Astrocyte of the spinal cord (primary cell): ENCODE results near the gene CLIC4.

Experiments
- DNase-seq: peaks from one replicate; pipeline ENCODE4 v3.0.0; 2011; ENCODE audit warnings: low read depth, low spot score
- H3K4me3 ChIP-seq: 2 replicates; pipeline ENCODE4 v1.5.1; 2011; ENCODE audit warnings: low read depth, mild to moderate bottlenecking, low read length, moderate library complexity
- in situ Hi-C: cut with HindIII; loops from 2 replicates; pipeline ENCODE4 v1.10.0; 2017; ENCODE audit warnings: low sequenced_read_pairs
- TF ChIP-seq, protein P1 (sequence below): IDR thresholded peaks from 2 replicates; pipeline ENCODE4 v1.5.1; 2012; ENCODE audit warnings: low read depth, mild to moderate bottlenecking, low read length, inconsistent platforms

The CLIC4 gene

DNA sequence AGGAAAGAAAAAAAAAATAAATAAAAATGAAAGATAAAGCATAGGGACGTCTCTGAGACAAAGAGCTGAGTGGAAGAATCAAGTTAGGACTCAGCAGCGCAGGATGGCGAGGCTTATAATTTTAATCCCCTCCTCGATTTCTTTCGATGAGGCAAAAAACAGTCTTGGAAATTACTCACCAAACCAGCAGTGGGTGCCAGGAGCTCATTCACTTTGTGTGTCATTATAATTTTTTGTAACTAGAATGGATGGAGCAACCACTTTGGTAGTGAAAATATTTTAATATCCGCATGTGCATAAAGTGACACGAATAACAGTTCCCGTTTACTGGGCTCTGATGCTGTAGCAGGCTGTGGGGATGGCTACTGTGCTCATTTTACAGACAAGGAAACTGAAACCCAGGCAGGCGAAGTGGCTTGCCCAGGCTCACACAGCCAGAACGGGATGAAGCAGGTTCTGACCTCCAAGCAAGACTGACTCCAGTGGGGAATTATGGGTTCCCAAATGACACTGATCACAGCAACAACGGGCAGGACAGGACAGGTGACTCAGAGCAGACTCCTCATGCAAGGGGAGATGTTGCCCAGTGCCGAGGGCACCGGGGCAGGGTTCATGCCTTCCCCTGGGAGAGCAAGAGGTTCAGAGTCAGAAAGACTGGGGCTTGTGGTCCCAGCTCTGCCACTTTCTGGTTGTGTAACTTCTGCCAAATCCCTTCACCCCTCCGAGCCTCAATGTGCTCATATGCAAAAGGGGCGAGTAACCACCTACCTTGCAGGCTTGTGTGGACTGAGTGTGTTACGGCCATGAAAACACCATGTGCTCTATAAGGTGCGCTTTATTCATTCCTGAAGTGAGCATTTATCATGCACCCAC, 121.2 kb downstream of the CLIC4 start:
- no peak overlapping the region for H3K4me3 ChIP-seq
- DNase-seq = no peak
- TF ChIP-seq, protein P1, sequence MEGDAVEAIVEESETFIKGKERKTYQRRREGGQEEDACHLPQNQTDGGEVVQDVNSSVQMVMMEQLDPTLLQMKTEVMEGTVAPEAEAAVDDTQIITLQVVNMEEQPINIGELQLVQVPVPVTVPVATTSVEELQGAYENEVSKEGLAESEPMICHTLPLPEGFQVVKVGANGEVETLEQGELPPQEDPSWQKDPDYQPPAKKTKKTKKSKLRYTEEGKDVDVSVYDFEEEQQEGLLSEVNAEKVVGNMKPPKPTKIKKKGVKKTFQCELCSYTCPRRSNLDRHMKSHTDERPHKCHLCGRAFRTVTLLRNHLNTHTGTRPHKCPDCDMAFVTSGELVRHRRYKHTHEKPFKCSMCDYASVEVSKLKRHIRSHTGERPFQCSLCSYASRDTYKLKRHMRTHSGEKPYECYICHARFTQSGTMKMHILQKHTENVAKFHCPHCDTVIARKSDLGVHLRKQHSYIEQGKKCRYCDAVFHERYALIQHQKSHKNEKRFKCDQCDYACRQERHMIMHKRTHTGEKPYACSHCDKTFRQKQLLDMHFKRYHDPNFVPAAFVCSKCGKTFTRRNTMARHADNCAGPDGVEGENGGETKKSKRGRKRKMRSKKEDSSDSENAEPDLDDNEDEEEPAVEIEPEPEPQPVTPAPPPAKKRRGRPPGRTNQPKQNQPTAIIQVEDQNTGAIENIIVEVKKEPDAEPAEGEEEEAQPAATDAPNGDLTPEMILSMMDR = no peak
- in situ Hi-C loops = no loop called here

DNA sequence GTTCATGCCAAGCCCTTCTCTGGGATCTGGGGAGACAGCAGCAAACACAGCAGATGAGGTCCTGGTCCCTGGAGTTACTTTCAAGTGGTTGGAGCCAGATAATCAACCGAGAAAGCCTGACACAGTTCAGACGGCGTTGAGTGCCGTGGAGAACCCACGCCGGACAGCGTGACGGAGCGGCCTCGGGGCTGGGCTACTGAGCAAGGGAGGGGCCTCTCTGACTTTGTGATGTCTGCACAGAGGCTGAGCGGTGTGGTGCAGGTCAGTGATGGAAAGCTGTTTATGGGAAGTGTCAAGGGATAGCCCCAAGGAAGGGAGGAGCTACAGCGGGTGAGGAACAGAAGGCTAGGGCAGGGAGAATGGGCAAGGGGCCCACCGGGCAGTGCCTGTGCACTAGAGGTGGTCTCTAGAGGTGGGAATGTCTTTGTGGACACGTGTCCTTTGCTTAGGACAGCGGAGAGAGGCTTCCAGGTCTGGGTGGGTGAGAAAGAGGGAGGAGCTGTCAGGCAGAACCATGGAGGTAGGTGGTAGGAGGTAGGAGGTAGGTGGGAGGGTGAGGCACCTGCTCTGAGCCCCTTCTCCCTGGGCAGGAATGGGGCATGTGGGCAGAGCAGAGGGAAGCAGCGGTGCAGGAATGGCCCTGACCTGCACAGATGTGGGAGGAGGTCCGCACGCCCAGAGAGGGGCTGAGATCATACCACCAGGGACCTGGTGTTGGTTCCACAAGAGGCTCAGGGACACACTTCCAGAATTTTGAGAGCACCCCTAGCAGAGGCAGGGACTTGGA, 122.0 kb downstream of the CLIC4 start:
- no peak for DNase-seq
- TF ChIP-seq, protein P1 = no peak
- no peak overlapping the region for H3K4me3 ChIP-seq
- in situ Hi-C loops = no loop called here

DNA sequence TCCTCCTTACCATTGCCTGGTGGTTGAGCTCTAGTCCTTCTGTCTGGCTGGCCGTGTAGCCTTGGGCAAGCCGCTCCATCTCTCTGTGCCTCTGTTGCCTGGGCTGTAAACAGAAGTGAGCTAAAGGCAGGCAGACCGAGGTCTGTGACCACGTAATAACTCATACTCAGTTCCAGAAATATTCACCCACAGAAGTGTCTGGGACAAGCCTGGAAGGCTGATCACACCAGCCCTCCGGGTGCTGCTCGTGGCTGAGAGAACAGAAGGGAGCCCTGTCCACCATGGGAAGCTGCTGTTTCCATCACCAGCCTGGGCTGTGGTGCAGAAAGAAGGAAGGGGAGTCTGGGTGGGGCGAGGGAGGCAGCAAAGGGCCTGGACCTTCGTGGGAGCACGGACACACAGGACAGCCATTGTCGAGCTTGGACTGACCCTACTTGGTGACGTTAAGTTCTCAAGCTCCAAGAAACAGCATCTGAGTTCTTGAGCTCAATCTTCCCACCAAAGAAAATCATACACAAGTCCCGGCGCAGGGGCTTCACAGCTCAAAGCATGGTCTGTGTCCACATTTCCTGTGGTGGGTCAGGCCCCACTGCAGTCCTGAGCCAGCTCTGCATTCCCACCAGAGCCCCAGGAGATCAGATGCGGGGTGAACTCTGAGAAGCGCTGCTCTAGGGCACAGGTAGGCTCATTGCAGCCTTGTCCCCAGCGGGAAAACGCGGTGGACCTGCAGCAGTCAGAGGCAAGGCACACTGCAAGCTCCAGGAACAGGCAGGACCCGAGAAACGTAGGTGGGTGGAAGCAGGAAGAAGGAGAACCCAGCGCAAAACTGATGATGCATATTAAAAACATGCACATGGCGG, 123.0 kb downstream of the CLIC4 start:
- no peak overlapping the region for H3K4me3 ChIP-seq
- no peak for DNase-seq
- in situ Hi-C loops = no loop called here
- TF ChIP-seq, protein P1 = no peak

DNA sequence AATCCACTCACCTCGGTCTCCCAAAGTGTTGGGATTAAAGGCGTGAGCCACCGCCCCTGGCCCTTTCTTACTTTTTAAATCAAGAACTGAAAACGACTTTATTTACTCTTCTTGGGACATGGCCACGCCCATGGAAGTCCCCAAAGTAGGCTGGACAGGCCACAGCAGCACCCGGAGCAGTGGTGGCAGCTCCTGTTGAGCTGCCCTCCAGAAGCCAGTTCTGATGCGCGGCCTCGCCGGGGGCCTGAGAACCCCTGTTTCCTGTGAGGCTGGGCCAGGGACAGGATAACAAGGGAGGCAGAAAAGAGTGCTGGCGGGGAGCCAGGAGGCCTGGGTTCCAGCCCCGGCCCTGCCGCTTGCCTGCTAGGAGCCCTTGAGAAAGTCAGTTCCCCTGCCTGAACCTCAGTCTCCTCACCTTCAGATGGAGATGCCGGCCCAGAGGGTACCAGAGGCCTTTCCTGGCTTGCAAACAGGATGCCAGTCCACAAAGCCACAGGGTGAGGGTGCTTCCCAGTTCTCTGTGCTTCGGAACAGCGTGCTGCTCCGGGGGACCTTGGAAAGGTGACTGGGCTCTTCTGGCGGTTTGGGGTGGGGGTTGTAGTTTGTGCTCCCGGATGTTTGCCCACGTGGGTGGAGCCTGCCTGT, 125.4 kb downstream of the CLIC4 start:
- DNase-seq = no peak
- in situ Hi-C loops = no loop called here
- no peak overlapping the region for H3K4me3 ChIP-seq
- TF ChIP-seq, protein P1 = no peak

DNA sequence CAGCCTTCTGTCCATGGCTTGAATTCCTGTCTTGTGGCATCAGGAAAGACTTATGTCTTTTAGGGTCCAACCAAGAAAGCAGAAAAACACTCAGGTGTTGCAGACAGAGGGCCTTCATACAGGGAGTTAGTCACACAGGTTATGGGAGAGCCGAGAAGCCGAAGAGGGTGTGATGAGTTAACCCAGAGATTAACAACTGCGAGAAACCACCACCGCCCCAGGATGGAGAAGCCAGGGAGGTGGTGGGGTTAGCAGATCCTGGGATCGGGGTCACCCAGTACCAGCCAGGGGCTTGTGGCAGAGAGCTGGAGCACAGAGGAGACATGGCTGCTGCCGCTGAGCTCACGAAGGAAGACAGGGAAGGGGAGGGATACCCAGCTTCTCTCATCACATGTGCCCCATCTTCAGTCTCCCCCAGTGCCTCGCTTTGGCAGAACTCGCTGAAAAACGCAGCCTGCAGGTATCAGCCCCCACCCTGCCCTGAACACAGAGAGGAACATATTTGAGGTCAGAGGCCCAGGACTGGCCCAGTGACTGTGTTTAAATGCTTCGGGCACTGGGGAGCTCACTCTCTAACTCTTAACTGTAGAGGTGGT, 126.2 kb downstream of the CLIC4 start:
- H3K4me3 ChIP-seq = no peak overlapping the region
- TF ChIP-seq, protein P1 = no peak
- no peak for DNase-seq
- in situ Hi-C loops = no loop called here
